Measurements from ENCODE around the gene MASP1.

Gene MASP1

DNA sequence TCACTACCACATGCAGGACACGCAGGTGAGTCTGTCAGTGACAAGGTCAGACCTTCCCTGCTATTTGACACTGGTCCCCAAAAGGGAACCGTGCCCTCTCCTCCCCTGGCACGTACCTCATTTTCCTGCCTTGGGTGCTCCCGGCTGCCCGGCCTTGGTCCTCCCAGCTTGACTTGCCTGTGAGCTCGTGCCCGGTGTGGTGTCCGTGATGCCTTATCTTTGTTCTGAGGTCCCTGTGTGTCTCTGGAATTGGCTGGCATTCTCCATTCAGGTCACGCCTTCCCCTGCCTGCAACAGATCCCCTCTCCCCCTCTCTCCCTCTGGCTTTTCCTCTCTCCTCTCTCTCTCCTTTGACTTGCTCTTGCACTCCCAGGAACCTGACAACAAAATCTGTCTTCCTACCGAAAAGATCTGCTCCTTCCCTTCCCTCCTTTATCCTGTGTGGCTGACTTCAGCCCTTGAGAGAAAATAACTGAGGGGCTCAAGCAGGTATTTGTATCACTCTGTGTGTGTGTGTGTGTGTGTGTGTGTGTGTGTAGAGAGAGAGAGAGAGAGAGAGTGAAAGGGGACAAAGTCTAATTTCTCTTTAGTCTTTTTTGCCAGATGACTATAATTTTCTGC lies at the start of gene MASP1:
Gene MASP1 (minus strand): TSS at position 226 of the 621 bp plus-strand sequence. CDS start 105 bp downstream, at position 121.
- no peak for DNase-seq

DNA sequence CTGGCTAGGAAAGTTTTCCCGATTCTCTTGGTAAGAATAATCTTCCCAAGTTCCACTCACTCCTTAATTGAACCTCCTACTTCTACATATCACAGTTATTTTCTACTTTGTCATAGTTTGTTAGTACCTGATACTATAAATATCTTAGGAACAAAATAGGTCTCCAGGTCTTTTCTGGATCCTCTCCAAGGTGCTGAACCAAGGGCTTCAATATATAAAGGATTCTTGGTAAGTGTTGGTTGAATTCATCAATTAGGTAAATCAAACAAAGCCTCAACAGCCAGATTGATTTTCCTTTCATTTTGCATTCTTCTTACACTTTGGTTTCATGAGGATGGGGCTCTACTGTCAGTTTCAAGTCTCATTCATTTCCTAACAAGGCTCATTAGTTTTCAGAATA lies 49.0 kb upstream of the MASP1 start:
- no peak for DNase-seq

DNA sequence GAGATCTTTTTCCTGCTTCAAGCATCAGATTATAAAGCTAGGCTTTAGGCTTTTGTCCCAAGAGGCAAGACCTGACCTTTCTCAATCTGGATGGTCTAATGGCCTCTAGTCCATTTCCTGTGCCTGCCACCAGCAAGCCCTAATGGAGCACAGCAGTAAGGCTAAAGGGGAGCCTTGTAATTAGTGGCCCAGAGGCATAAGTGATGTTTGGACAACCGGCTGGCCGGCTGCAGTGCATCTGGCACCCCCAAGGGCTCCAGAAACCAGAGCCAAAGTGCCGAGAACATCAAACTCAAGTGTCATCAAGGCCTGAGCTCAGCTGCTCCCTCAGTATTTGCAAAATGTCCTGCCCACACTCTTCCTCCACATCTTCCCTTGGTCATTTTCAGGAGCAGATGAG lies 44.8 kb upstream of the MASP1 start:
- no peak for DNase-seq

DNA sequence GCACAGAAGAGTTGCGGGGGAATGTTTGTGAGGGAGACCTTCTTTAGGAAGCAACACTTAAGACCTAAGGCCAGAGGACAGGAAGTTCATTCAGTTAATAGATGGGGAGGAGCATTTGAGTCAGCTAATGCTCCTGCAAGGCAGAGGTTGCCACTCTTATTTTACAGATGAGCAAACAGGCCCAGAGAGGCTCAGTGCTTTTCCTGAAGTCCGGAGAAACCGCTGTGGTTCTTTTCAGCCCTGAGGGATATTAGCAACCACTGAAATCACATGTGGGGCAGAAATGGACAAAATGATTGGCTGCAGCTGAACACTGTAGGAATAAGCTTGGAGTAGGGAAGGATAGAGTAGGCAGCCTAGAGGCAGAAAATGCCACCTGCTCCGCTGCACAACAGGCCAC lies 43.4 kb upstream of the MASP1 start:
- DNase-seq = no peak

DNA sequence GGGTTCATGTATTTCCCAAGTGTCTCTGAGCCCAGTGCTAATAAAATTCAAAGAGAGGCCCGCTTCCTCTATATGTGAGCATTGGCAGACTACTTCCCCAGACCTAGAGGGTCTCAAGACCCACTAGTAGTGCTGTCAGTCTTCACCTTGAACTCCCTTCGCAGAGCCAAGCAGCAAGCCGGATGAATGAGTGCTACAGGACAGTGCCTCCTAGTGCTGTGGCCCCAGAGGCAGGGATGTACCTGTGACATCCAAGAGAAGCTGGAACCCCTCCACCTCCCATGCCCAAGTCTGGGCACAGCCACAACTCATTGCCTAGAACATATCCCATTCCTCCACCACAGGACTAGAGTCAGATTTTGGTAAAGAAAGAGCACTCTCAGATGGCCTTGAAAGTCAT lies 37.2 kb upstream of the MASP1 start:
- no peak for DNase-seq

DNA sequence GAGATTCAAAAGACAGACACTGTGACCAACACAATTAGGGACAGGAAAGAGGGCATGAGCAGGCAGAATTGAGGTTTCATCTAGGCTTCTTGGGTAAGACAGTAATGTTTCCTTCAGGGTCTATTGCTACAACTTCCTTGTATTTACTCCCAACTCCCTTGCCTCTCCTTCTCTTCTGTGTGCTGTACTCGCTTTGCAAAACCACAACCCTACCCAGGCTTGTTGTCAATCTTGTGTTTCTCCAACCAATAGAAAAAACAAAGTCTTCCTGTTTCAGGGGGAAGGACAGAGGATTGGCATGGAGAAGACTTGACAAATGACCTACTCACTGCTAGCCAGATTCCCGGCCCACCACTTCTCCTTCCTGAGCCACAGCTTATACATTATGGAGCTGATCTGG lies 36.3 kb upstream of the MASP1 start:
- no peak for DNase-seq

DNA sequence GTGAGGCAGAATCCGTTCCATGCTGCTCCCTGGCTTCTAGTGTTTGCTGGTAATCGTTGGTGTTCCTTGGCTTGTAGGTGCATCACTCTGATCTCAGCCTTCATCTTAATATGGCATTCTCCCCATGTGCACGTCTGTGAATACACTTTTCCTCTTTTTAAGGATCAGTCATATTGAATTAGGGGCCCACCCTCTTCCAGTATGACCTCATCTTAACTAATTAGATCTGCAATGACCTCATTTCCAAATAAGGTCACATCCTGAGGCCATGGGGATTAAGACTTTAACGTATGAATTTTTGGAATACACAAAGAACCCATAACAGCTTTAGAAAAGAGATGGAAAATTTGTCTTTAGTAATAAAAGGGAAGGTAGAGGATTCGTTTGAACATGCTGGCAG lies 34.1 kb upstream of the MASP1 start:
- no peak for DNase-seq

- DNase-seq = no peak
These were observed 31.6 kb upstream of the MASP1 start for GRCh38 chr3:187323091-187323490.

DNA sequence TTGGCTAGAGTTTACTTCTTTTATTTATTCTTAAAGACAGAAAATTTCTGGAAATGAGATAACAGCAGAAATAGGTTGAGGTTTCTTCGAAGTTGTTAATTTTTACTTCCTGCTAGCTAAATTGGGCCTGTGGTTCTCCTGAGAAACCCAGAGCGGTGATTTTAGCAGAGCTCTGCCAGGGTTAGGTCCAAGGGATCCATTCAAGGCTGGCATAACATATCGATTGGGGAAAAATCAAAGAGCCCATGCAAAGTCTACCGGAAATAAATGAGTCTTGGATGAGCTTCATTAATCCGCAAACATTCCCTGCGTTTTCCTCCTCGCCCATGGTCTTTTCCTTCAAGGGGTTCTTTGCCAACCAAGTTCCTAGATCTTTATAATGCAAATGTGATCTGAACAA lies 30.8 kb upstream of the MASP1 start:
- no peak for DNase-seq

GRCh38 chr3:187321766-187322165 lies 30.2 kb upstream of the MASP1 start:
- DNase-seq = no peak

GRCh38 chr3:187319699-187320302 lies 28.3 kb upstream of the MASP1 start:
- peak; percentile 82 for DNase-seq

DNA sequence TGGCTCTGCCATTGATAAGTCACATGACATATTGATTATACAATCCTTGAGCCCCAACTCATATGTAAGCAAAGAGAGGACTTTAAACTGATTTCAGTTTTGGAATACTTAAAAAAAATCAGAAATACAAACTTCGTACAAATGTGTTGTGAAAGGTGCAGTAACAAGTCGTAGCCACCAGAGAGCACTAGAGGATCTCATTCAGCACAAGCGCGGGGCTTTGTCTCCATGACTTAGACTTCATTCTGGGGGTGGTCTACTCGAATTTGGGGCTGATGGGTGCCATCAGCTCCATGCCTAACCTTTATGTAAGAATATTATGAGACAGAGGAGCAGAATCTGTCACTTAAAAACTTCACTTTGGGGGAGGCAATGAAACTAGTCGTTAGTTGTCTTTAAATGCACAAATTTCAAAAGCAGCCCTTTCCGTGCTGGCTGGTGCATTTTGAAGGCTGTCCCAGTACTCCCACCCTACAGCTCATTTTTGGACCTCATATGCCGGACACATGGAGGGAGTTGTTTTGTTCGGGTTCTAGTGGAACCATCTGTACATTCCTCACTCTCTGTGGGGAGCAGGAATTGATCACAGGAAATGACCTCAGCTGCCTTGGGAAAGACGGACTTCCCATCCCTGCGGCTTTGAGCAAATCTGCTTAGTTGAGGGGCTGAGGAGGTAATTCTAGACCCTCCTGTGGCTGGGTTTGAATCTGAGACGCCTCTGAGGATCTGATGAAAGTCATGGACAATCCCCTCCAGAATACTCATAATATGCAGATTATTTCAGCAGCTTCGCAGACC lies 27.5 kb upstream of the MASP1 start:
- peak; percentile 69 for DNase-seq

DNA sequence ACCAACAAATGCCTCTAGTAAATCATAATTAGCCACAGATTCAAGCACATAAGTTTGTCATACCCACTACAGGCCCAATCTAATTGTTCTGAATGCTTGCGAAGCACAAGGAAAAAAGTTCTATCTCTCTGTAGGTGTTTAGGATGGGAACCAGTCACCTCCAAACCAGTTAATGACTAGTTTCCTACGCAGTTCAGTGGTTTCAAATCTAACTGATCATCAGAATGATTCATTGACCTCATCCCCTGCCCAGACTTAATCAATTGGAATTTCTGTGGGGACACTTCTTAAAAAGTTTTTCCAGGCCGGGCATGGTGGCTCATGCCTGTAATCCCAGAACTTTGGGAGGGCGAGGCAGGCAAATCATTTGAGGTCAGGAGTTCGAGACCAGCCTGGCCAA lies 24.3 kb upstream of the MASP1 start:
- DNase-seq = no peak

GRCh38 chr3:187314176-187314575 lies 22.6 kb upstream of the MASP1 start:
- no peak for DNase-seq

GRCh38 chr3:187310954-187311470 lies 19.5 kb upstream of the MASP1 start:
- no peak for DNase-seq

DNA sequence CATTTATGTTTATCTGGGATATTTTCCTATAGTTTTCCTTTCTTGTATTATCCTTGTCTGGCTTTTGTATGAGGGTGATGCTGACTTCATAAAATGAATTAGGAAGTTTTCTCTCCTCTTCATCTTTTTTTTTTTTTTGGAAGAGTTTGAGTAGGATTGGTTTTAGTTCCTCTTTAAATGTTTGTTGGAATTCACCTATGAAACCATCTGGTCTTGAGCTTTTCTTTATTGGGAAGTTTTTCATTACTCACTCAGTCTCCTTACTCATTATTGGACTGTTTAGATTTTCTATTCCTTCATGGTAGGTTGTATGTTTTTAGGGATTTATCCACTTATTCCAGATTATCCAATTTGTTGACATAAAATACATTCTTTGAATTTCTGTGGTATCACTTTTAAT lies 18.7 kb upstream of the MASP1 start:
- no peak for DNase-seq

DNA sequence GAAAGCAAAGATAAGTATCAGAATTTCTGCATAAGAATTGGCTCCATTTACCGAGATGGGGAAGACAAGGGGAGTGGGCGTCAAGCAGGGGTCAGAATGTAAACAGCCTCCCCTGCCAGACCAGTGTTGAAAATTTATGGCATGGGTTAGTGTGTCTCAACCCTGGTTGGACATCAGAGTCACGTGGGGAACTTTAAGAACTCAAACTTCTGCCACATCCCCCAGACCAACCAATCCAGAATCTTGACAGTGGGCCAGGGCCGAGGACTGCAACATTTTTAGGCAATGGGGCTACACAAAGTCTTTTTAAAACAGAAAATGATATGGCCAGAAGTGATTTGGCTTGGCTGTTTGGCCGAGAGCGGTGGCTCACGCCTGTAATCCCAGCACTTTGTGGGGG lies 14.3 kb upstream of the MASP1 start:
- DNase-seq = no peak

DNA sequence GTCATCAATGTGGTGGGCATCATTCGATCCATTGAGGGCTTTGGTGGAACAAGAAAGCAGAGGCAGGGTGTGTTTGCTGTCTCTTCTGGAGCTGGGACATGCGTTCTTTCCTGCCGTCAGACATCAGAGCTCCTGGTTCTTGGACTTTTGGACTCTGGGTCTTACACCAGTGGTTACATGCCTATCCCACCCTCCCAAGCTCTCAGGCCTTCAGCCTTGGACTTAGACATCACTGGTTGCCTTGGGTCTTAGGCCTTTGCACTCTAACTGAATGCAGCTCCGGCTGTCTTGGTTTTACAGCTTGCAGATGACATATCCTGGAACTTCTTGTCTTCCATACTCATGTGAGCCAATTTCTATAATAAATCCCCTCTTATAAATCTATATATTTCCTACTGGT lies 8.1 kb upstream of the MASP1 start:
- no peak for DNase-seq

DNA sequence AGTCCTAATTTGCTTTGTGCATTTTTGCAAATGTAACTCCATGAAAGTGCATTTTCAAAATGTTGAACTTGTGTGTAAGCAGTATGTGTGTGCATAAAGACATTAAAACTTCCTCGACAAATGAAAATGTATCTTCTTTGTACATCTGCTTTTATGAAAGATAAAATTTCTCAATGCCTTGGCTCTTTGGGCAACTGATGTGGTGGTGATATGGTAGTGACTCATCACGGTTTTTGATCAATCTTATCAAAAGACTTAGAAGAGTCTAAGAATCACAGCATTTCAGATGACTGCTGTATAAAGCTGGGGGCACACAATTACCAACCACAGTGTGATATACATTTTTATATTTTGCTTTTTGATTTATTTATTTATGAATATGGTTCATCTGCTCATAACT lies 5.4 kb upstream of the MASP1 start:
- no peak for DNase-seq

DNA sequence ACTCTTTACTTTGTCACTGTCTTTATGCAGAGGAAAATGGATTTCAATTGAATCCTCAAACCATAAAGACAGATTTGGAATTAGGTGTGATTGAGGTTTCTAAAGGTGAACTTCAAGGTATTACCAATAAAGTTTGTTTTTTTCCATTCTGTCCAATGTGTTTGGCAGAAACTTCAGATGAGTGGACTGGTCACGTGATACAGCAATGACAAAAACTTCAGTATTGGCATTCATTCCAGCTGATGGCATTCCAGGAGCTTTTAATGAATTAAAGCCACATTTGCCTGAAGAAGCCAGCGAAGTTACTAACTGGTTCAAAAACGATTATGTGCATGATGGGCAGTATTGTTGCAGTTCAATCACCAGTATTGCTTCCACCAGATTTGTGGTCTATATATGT lies 4.5 kb upstream of the MASP1 start:
- DNase-seq = no peak

GRCh38 chr3:187295316-187296034 lies 3.9 kb upstream of the MASP1 start:
- DNase-seq = peak; percentile 14

GRCh38 chr3:187293516-187294430 lies 2.2 kb upstream of the MASP1 start:
- no peak for DNase-seq
